ENCODE measurements around the gene EML6.

GRCh38 chr2:54691445-54692135 is 31.9 kb upstream of the EML6 start:
- TF ChIP-seq, protein P1, sequence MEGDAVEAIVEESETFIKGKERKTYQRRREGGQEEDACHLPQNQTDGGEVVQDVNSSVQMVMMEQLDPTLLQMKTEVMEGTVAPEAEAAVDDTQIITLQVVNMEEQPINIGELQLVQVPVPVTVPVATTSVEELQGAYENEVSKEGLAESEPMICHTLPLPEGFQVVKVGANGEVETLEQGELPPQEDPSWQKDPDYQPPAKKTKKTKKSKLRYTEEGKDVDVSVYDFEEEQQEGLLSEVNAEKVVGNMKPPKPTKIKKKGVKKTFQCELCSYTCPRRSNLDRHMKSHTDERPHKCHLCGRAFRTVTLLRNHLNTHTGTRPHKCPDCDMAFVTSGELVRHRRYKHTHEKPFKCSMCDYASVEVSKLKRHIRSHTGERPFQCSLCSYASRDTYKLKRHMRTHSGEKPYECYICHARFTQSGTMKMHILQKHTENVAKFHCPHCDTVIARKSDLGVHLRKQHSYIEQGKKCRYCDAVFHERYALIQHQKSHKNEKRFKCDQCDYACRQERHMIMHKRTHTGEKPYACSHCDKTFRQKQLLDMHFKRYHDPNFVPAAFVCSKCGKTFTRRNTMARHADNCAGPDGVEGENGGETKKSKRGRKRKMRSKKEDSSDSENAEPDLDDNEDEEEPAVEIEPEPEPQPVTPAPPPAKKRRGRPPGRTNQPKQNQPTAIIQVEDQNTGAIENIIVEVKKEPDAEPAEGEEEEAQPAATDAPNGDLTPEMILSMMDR (optimal IDR thresholded peaks at IDR 0.05 in 1 of 3, IDR thresholded peaks at IDR 0.05 in 1 of 3, conservative IDR thresholded peaks at IDR 0.05 in 1 of 3; ENCODE audit: extremely low read depth in 1 of 3, insufficient read depth in 2 of 3, low read length in 3 of 3): no peak
- TF ChIP-seq EZH2 (IDR thresholded peaks at IDR 0.05; ENCODE audit: low read length): no peak

Measured in keratinocyte (primary cell).